ENCODE measurements around the gene SPANXA2. TPM values are rescaled to one million over a fixed set of nuclear protein-coding genes. Genes with fewer than 3 reads are reported as not detected.
"Not testable (repeated sequence)": the region's sequence is repeated elsewhere in the genome, so short reads cannot be mapped to it uniquely, and the experiment has no call there.

The SPANXA2 gene
- total RNA-seq: not detected

- DNase-seq: not testable (repeated sequence)
These were observed at the start of gene SPANXA2 for GRCh38 chrX:141589408-141589807. SPANXA2 (plus strand) TSS chrX:141589708; CDS start chrX:141589768, 60 bp downstream.

GRCh38 chrX:141542551-141542950, 47.0 kb upstream of the SPANXA2 start:
- not testable (repeated sequence) for DNase-seq

DNA sequence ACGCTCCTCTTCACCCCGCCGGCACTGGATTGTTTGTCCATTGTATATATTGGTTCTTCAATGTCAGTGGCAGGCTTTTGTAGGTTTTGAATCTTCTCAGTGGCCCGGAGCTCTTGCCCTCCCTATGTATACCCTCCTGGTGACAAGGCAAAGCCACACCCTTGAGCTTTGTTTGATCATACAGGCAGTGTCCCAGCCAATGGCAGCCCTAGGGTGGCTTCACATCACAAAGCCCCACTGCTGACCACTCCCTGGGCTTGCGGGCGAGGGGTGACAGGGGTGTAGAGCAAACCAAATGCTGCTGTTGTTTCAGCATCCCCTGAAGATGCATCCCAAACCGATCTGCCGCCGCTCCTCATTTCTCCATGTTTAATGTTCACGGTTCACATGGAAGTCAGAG, 4.9 kb upstream of the SPANXA2 start, which contains the start of gene SPANXA1:
SPANXA1 (minus strand) TSS at position 101 of the 400 bp plus-strand sequence; CDS start at position 41, 60 bp downstream.
- not testable (repeated sequence) for DNase-seq

- no peak for DNase-seq
These were observed 19.6 kb downstream of the SPANXA2 start for GRCh38 chrX:141609111-141609510.

DNA sequence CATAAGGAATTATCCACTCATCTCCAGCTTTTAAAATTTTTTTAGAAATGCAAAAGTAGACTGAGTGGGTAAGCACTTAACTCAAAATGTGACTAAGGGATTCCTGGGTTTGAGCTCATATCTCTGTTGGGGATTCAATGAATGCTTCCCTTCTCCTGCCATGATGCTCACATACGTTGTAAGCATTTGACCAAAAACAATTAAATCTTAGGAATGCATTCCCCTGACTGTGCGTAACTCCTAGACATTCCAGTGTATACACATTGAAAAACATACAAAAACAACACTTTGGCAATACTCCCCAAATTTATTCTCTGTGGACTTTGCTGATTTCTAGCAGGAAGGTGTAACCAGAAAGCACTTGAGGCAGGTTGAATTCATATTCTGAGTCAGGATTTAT, 29.8 kb downstream of the SPANXA2 start:
- no peak for DNase-seq

DNA sequence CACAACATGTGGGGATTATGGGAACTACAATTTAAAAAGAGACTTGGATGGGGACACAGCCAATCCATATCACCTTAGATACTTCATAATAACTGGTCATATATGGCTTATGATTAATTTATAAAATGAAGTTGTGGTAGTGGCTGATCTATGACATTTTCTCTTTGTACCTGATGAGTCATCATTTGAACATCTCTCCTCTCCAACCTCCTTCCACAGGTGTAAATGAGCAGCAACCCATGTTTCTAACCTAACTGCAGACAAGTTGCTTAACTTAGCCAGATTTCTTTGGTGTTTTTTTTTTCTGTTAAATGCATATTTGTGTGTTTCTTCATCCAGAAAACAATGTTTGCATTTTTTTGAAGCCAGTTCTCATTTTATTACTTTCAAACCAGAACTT, 42.6 kb downstream of the SPANXA2 start:
- DNase-seq: no peak

GRCh38 chrX:141638550-141638949, 49.0 kb downstream of the SPANXA2 start:
- DNase-seq: no peak

Other genes starting within 250 kb of the SPANXA2 start
- gene SPANXA1, start 5.0 kb upstream of the SPANXA2 start, total RNA-seq: not detected
- gene SPANXD, start 109.0 kb downstream of the SPANXA2 start, total RNA-seq: not detected
- 0.47 TPM for gene MAGEC3, start 248.6 kb downstream of the SPANXA2 start, total RNA-seq